WTC11 (cell line): Measurements from ENCODE around the gene WDR90. TPM values are rescaled to one million over a fixed set of nuclear protein-coding genes. Genes with fewer than 3 reads are reported as not detected.

Experiments used
- ATAC-seq: fragments of 200-7000 bp; cut with Tn5 transposase; 2 replicates; pipeline ENCODE4 v1.10.0; 2021; ENCODE audit warnings: mild to moderate bottlenecking, moderate library complexity
- CTCF ChIA-PET: fragments of 300-600 bp; sonication (Branson Sonifier 250); formaldehyde crosslinking; loops from one replicate; lab custom pipeline; 2021; ENCODE audit warnings: antibody characterized with exemption; lab: Charles Lee
- POLR2A ChIA-PET: fragments of 350-600 bp; sonication (Branson Sonifier 250); formaldehyde crosslinking; loops from one replicate; lab custom pipeline; 2021; ENCODE audit warnings: antibody characterized with exemption; lab: Charles Lee
- DNase-seq: peaks from one replicate; pipeline ENCODE4 v3.0.0; 2021; ENCODE audit warnings: low spot score
- H3K27ac Mint-ChIP-seq: 2 replicates; pipeline ENCODE4 v1.8.0; 2021; ENCODE audit warnings: mixed read lengths
- H3K27me3 Mint-ChIP-seq: 2 replicates; pipeline ENCODE4 v1.8.0; 2021; ENCODE audit warnings: low read depth, mild to moderate bottlenecking, moderate library complexity, mixed read lengths
- H3K36me3 Mint-ChIP-seq: 2 replicates; pipeline ENCODE4 v1.8.0; 2021; ENCODE audit warnings: mixed read lengths
- H3K4me1 Mint-ChIP-seq: 2 replicates; pipeline ENCODE4 v1.8.0; 2022; ENCODE audit warnings: mixed read lengths
- H3K4me3 Mint-ChIP-seq: 2 replicates; pipeline ENCODE4 v1.8.0; 2021; ENCODE audit warnings: mild to moderate bottlenecking, moderate library complexity, mixed read lengths
- H3K9me3 Mint-ChIP-seq: 2 replicates; pipeline ENCODE4 v1.8.0; 2021; ENCODE audit warnings: mixed read lengths
- ATF1 ChIP-seq: sonication (generic); formaldehyde crosslinking; IDR thresholded peaks from 2 replicates; pipeline ENCODE4 v1.8.1; 2023; ENCODE audit warnings: mild to moderate bottlenecking, moderate library complexity, missing genetic modification reagents
- ATF6 ChIP-seq: sonication (generic); formaldehyde crosslinking; IDR thresholded peaks from 2 replicates; pipeline ENCODE4 v1.8.1; 2023; ENCODE audit warnings: mild to moderate bottlenecking, missing genetic modification reagents
- CTCF ChIP-seq: fragments of 200-600 bp; IDR thresholded peaks from 2 replicates; pipeline ENCODE4 v1.8.0; 2022; ENCODE audit warnings: antibody characterized with exemption
- E2F5 ChIP-seq: sonication (generic); formaldehyde crosslinking; IDR thresholded peaks from 2 replicates; pipeline ENCODE4 v1.8.1; 2022; ENCODE audit warnings: mild to moderate bottlenecking, moderate library complexity, missing genetic modification reagents
- ESRRA ChIP-seq: sonication (generic); formaldehyde crosslinking; IDR thresholded peaks from 2 replicates; pipeline ENCODE4 v1.8.1; 2022; ENCODE audit warnings: mild to moderate bottlenecking, missing genetic modification reagents, borderline replicate concordance
- IRF1 ChIP-seq: sonication (generic); formaldehyde crosslinking; IDR thresholded peaks from 2 replicates; pipeline ENCODE4 v1.8.0; 2023; ENCODE audit warnings: missing genetic modification reagents
- MXD4 ChIP-seq: fragments of 250-450 bp; sonication (Bioruptor Pico); IDR thresholded peaks from 2 replicates; pipeline ENCODE4 v1.8.0; 2021; ENCODE audit warnings: mild to moderate bottlenecking, moderate library complexity, borderline replicate concordance
- NFATC4 ChIP-seq: fragments of 250-450 bp; sonication (Bioruptor Pico); IDR thresholded peaks from 2 replicates; pipeline ENCODE4 v1.9.0; 2021; ENCODE audit warnings: mild to moderate bottlenecking
- NFYB ChIP-seq: sonication (generic); formaldehyde crosslinking; conservative IDR thresholded peaks from 2 replicates; pipeline ENCODE4 v1.8.0; 2022; ENCODE audit warnings: low read depth, missing genetic modification reagents
- NR2C2 ChIP-seq: sonication (generic); formaldehyde crosslinking; IDR thresholded peaks from 2 replicates; pipeline ENCODE4 v1.8.0; 2022; ENCODE audit warnings: mild to moderate bottlenecking, missing genetic modification reagents
- NR3C1 ChIP-seq: sonication (generic); formaldehyde crosslinking; conservative IDR thresholded peaks from 2 replicates; pipeline ENCODE4 v1.8.1; 2023; ENCODE audit warnings: low read depth, mild to moderate bottlenecking, missing genetic modification reagents
- SMAD3 ChIP-seq: sonication (generic); formaldehyde crosslinking; IDR thresholded peaks from 2 replicates; pipeline ENCODE4 v1.8.0; 2022; ENCODE audit warnings: missing genetic modification reagents, mild to moderate bottlenecking, borderline replicate concordance
- SP1 ChIP-seq: sonication (generic); formaldehyde crosslinking; conservative IDR thresholded peaks from 2 replicates; pipeline ENCODE4 v1.8.1; 2022; ENCODE audit warnings: missing genetic modification reagents
- TCF7 ChIP-seq: sonication (generic); formaldehyde crosslinking; IDR thresholded peaks from 2 replicates; pipeline ENCODE4 v1.8.0; 2022; ENCODE audit warnings: mild to moderate bottlenecking, low read depth, missing genetic modification reagents, moderate library complexity
- TEAD1 ChIP-seq: sonication (generic); formaldehyde crosslinking; IDR thresholded peaks from 2 replicates; pipeline ENCODE4 v1.8.0; 2022; ENCODE audit warnings: mild to moderate bottlenecking, missing genetic modification reagents
- TP53 ChIP-seq: sonication (generic); formaldehyde crosslinking; IDR thresholded peaks from 2 replicates; pipeline ENCODE4 v1.8.1; 2023; ENCODE audit warnings: mild to moderate bottlenecking, missing genetic modification reagents
- USF2 ChIP-seq: sonication (generic); formaldehyde crosslinking; IDR thresholded peaks from 2 replicates; pipeline ENCODE4 v1.8.1; 2023; ENCODE audit warnings: mild to moderate bottlenecking, missing genetic modification reagents, moderate library complexity
- ZNF219 ChIP-seq: sonication (generic); formaldehyde crosslinking; IDR thresholded peaks from 2 replicates; pipeline ENCODE4 v1.8.0; 2023; ENCODE audit warnings: missing genetic modification reagents, mild to moderate bottlenecking, borderline replicate concordance
- ZNF232 ChIP-seq: sonication (generic); formaldehyde crosslinking; IDR thresholded peaks from 2 replicates; pipeline ENCODE4 v1.8.0; 2022; ENCODE audit warnings: mild to moderate bottlenecking, missing genetic modification reagents
- ZNF317 ChIP-seq: sonication (generic); formaldehyde crosslinking; IDR thresholded peaks from 2 replicates; pipeline ENCODE4 v1.8.1; 2023; ENCODE audit warnings: low read depth, mild to moderate bottlenecking, moderate library complexity, missing genetic modification reagents, borderline replicate concordance
- ZNF396 ChIP-seq: fragments of 250-450 bp; sonication (Bioruptor Pico); IDR thresholded peaks from 2 replicates; pipeline ENCODE4 v1.8.0; 2021; ENCODE audit warnings: mild to moderate bottlenecking, moderate library complexity, borderline replicate concordance
- ZNF423 ChIP-seq: fragments of 250-450 bp; sonication (Bioruptor Pico); IDR thresholded peaks from 2 replicates; pipeline ENCODE4 v2.1.2; 2022; ENCODE audit warnings: mild to moderate bottlenecking, moderate library complexity
- ZNF532 ChIP-seq: fragments of 250-450 bp; sonication (Bioruptor Pico); IDR thresholded peaks from 2 replicates; pipeline ENCODE4 v1.9.0; 2021; ENCODE audit warnings: mild to moderate bottlenecking, borderline replicate concordance
- ZNF671 ChIP-seq: fragments of 250-450 bp; sonication (Bioruptor Pico); IDR thresholded peaks from 2 replicates; pipeline ENCODE4 v1.8.0; 2021; ENCODE audit warnings: mild to moderate bottlenecking
- total RNA-seq: library from RNA; stranded (reverse); gene quantifications from 3 replicates; pipeline ENCODE4 v1.2.3, GENCODE V29; 2021

Gene WDR90
- total RNA-seq, 1 experiment from 2014 or later = 75.8 TPM

- POLR2A ChIA-PET = no interaction called here
- CTCF ChIA-PET = interaction anchor here (0.6 to 4.5 kb wide), 9 partner anchors 10 to 401 kb away, joined by 3 to 25 read pairs (median 5); partner anchors contain the start of genes ANTKMT, JMJD8 and METRN
- no peak overlapping the region for H3K27ac Mint-ChIP-seq
- no peaks in the 10 kb centered on the region for H3K9me3 Mint-ChIP-seq
- no peaks in the 10 kb centered on the region for H3K36me3 Mint-ChIP-seq
- H3K4me1 Mint-ChIP-seq = no peaks in the 10 kb centered on the region
- TF ChIP-seq E2F5 = no peak
- TF ChIP-seq USF2 = no peak
- no peak for TF ChIP-seq CTCF
- TF ChIP-seq NR3C1 (CRISPR knock-in tag) = no peak
- no peak for TF ChIP-seq ATF6
- TF ChIP-seq ZNF232 (CRISPR knock-in tag) = no peak
- TF ChIP-seq ATF1 (CRISPR knock-in tag) = no peak
- TF ChIP-seq TEAD1 (CRISPR knock-in tag) = no peak
- no peak for TF ChIP-seq MXD4 (CRISPR knock-in tag)
- no peak for TF ChIP-seq ZNF396
- no peak for TF ChIP-seq IRF1 (CRISPR knock-in tag)
- no peak for TF ChIP-seq SMAD3
- no peak for TF ChIP-seq ZNF671
- no peak for TF ChIP-seq TP53 (CRISPR knock-in tag)
- DNase-seq = no peak
- no peak for ATAC-seq
- peaks cover 87% of the 10 kb centered on the region for H3K27me3 Mint-ChIP-seq
- no peak overlapping the region for H3K4me3 Mint-ChIP-seq
Observed at GRCh38 chr16:702341-702740, 53.2 kb downstream of the WDR90 start.

- no peak overlapping the region for H3K27ac Mint-ChIP-seq
- no peaks in the 10 kb centered on the region for H3K4me1 Mint-ChIP-seq
- ChIA-PET CTCF (interaction anchor here (0.9 to 4.5 kb wide), 5 partner anchors 8 to 281 kb away, joined by 3 to 25 read pairs (median 6); partner anchors contain the start of genes ANTKMT and METRN), POLR2A (no interaction called here)
- no peak for DNase-seq
- H3K9me3 Mint-ChIP-seq = no peaks in the 10 kb centered on the region
- peaks cover 87% of the 10 kb centered on the region for H3K27me3 Mint-ChIP-seq
- H3K4me3 Mint-ChIP-seq = no peak overlapping the region
- ATAC-seq = no peak
- no peaks in the 10 kb centered on the region for H3K36me3 Mint-ChIP-seq
- no peak for TF ChIP-seq TCF7 (CRISPR knock-in tag)
- no peak for TF ChIP-seq NR2C2 (CRISPR knock-in tag)
- no peak for TF ChIP-seq ZNF396
- no peak for TF ChIP-seq ZNF317 (CRISPR knock-in tag)
- TF ChIP-seq ZNF423 = no peak
- no peak for TF ChIP-seq ESRRA
- no peak for TF ChIP-seq SP1 (CRISPR knock-in tag)
- no peak for TF ChIP-seq ZNF532 (CRISPR knock-in tag)
- TF ChIP-seq ZNF219 (CRISPR knock-in tag) = no peak
- TF ChIP-seq NFYB (CRISPR knock-in tag) = no peak
- no peak for TF ChIP-seq NFATC4 (CRISPR knock-in tag)
- TF ChIP-seq USF2 = no peak
- TF ChIP-seq ATF1 (CRISPR knock-in tag) = no peak
Observed at GRCh38 chr16:703406-703805, 54.2 kb downstream of the WDR90 start.
